Colonic mucosa (tissue), 2 donors: ENCODE measurements around the gene GAGE12D. TPM values are rescaled to one million over a fixed set of nuclear protein-coding genes. Genes with fewer than 3 reads are reported as not detected.

ENCODE experiments used
- total RNA-seq, 2 donors: library from RNA; stranded (reverse); fragmentation: NEBNext Ultra II Directional in 1 of 2; extraction: Animal tissue kit (Norgen Biotek cat#: 25700) in 1 of 2; gene quantifications; one replicate each; pipeline ENCODE4 v1.2.1, GENCODE V29; 2021
- donor health status: DM: no; HTN: no; CAD: no.
- donor health status: DM: no; HTN: no; CAD: no.

Gene GAGE12D
- total RNA-seq, 2 donors from 2014 or later = not detected

Other genes with a start within 250 kb of the GAGE12D start
- gene GAGE10, start 238.1 kb upstream of the GAGE12D start, total RNA-seq = not detected
- gene GAGE12J, start 219.7 kb upstream of the GAGE12D start, total RNA-seq = not detected
- not detected for gene GAGE13, start 210.2 kb upstream of the GAGE12D start, total RNA-seq
- not detected for gene GAGE12C, start 9.6 kb upstream of the GAGE12D start, total RNA-seq
- gene GAGE12E, start 9.6 kb downstream of the GAGE12D start, total RNA-seq = not detected
- gene GAGE12F, start 19.1 kb downstream of the GAGE12D start, total RNA-seq = under 1 TPM in 1 of 2 donors, not detected in 1; 0.99 TPM
- gene GAGE12G, start 28.7 kb downstream of the GAGE12D start, total RNA-seq = under 1 TPM in 1 of 2 donors, not detected in 1; 0.99 TPM
- gene GAGE12H, start 38.2 kb downstream of the GAGE12D start, total RNA-seq = not detected
- under 1 TPM in 1 of 2 donors, not detected in 1; 0.86 TPM for gene GAGE2A, start 47.8 kb downstream of the GAGE12D start, total RNA-seq
- gene GAGE1, start 57.3 kb downstream of the GAGE12D start, total RNA-seq = not detected
- not detected for gene PAGE1, start 154.3 kb downstream of the GAGE12D start, total RNA-seq